Left ventricle myocardium inferior (tissue), 1 donor: Measurements from ENCODE around the gene PRKG1. TPM values are rescaled to one million over a fixed set of nuclear protein-coding genes. Genes with fewer than 3 reads are reported as not detected.

Experiments
- DNase-seq: peaks from one replicate; pipeline ENCODE4 v3.0.0-alpha.2; 2020
- H3K27ac ChIP-seq: fragments of 200-600 bp; replicated peaks from 2 replicates; pipeline ENCODE4 v1.8.0; 2021
- H3K27me3 ChIP-seq: fragments of 200-600 bp; 2 replicates; pipeline ENCODE4 v1.8.0; 2021; ENCODE audit warnings: low read depth
- H3K36me3 ChIP-seq: fragments of 200-600 bp; 2 replicates; pipeline ENCODE4 v1.8.0; 2021
- H3K4me1 ChIP-seq: fragments of 200-600 bp; 2 replicates; pipeline ENCODE4 v1.8.0; 2021
- H3K4me3 ChIP-seq: fragments of 200-600 bp; 2 replicates; pipeline ENCODE4 v1.8.0; 2021; ENCODE audit warnings: mild to moderate bottlenecking, moderate library complexity
- H3K9me3 ChIP-seq: fragments of 200-600 bp; replicated peaks from 2 replicates; pipeline ENCODE4 v1.8.0; 2021
- intact Hi-C: fragments of 100-400 bp; cut with micrococcal nuclease; formaldehyde crosslinking; loops from one replicate; pipeline ENCODE4 v1.11.0; 2022
- total RNA-seq: library from RNA; stranded (reverse); fragmentation: NEBNext Ultra II Directional; extraction: Animal tissue kit (Norgen Biotek cat#: 25700); gene quantifications from one replicate; pipeline ENCODE4 v1.2.1, GENCODE V29; 2021
- TF ChIP-seq, protein P1 (sequence below): fragments of 200-600 bp; IDR thresholded peaks from 2 replicates; pipeline ENCODE4 v1.8.0; 2021; ENCODE audit warnings: antibody characterized with exemption, mild to moderate bottlenecking, borderline replicate concordance
- donor health status: DM: no; HTN: yes; CAD: no; lungs with severe emphysema.

Gene PRKG1
- total RNA-seq, 1 donor from 2014 or later = 38.9 TPM

DNA sequence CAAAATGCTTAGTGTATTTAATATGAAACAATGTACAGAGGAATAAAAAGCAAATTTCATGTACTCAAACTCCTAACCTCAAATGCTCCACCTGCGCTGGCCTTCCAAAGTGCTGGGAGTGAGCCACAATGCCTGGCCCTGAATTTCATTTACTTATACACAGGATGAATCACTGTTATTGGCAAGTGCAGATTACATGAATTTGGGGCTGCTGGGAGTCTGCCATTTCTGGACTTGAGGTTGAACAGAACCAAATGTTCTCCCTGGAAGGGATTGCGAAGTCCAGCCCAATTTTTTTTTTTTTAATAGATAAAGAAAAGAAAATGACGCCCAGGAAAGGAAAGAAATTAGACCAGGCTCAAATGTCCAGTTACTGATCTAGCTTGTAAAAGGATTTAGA, 631.9 kb downstream of the PRKG1 start:
- peak; percentile 70 for DNase-seq
- Histone ChIP-seq H3K27ac (peak overlapping the region; percentile 61), H3K9me3 (no peaks in the 10 kb centered on the region), H3K36me3 (no peaks in the 10 kb centered on the region), H3K4me1 (peaks cover 25% of the 10 kb centered on the region), H3K27me3 (no peaks in the 10 kb centered on the region), H3K4me3 (no peak overlapping the region)
- TF ChIP-seq, protein P1, sequence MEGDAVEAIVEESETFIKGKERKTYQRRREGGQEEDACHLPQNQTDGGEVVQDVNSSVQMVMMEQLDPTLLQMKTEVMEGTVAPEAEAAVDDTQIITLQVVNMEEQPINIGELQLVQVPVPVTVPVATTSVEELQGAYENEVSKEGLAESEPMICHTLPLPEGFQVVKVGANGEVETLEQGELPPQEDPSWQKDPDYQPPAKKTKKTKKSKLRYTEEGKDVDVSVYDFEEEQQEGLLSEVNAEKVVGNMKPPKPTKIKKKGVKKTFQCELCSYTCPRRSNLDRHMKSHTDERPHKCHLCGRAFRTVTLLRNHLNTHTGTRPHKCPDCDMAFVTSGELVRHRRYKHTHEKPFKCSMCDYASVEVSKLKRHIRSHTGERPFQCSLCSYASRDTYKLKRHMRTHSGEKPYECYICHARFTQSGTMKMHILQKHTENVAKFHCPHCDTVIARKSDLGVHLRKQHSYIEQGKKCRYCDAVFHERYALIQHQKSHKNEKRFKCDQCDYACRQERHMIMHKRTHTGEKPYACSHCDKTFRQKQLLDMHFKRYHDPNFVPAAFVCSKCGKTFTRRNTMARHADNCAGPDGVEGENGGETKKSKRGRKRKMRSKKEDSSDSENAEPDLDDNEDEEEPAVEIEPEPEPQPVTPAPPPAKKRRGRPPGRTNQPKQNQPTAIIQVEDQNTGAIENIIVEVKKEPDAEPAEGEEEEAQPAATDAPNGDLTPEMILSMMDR = no peak
- intact Hi-C loops = no loop called here

DNA sequence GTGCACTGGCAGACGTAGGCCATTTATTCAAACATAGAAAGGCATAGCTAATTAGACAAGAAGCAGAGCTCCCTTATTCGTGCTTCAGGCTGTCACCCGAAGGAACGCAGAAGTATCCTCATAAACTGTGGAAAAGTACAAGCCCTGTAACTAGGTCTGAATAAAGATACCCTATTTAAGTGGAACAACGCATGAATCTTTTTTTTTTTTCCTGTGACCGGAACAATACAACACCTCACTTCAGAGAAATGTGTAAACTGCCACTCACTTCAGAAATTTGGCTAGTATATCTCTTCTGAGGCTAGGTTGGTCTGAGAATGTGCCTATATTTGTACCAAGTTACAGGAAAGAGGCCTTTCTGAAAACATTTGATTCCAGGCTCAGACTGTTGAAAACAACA, 633.1 kb downstream of the PRKG1 start:
- DNase-seq = no peak
- Histone ChIP-seq H3K4me3 (no peak overlapping the region), H3K27me3 (no peaks in the 10 kb centered on the region), H3K4me1 (peaks cover 29% of the 10 kb centered on the region), H3K36me3 (no peaks in the 10 kb centered on the region), H3K9me3 (no peaks in the 10 kb centered on the region), H3K27ac (peak overlapping the region; percentile 61)
- intact Hi-C loops = no loop called here
- TF ChIP-seq, protein P1 = no peak

DNA sequence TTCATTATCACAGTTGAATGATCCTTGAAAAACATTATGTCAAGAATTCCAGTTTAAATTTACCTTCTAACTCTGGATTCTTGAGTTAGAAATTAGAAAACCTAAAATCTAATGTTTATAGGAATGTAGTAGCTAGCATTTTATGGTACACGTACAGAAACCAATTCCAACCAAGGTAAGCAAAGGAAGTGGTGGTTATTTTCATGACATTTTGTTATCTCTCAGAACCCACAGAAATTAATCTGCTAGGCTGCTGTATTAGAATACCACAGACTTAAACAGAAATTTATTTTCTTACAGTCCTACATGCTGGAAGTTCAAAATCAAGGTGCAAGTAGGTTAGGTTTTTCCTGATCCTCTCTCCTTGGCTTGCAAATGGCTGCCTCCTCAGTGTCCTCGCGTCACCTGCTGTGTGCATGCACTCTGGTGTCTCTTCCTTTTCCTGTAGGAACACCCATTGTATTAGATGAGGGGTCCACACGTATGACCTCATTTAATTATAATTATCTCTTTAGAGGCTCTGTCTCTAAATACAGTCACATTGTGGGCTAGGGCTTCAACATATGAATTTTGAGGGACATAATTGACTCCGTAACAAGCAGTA, 633.6 kb downstream of the PRKG1 start:
- peak overlapping the region; percentile 61 for H3K27ac ChIP-seq
- intact Hi-C loops = no loop called here
- H3K4me3 ChIP-seq = no peak overlapping the region
- DNase-seq = no peak
- no peaks in the 10 kb centered on the region for H3K27me3 ChIP-seq
- H3K36me3 ChIP-seq = no peaks in the 10 kb centered on the region
- H3K4me1 ChIP-seq = peaks cover 29% of the 10 kb centered on the region
- TF ChIP-seq, protein P1 = no peak
- no peaks in the 10 kb centered on the region for H3K9me3 ChIP-seq

DNA sequence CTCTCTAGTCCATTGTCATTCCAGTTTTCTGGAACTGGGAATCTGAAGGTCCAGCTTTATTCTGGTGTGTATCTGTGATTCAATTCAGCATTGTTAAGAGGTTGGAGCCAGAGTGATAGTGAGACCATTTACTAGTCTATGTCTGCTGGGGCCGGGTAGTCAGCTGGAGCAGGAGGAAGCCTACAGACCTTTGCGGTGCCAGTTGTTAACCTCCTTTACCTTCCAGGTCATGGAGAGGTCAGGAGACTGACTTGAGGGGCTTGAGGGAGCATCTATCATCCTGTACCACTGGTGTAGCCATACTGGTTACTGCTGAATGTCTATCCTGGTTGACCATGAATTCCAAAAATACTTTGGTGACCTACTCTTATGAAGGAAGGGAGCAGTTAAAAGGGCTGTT, 634.3 kb downstream of the PRKG1 start:
- no peaks in the 10 kb centered on the region for H3K27me3 ChIP-seq
- H3K27ac ChIP-seq = no peak overlapping the region
- H3K4me3 ChIP-seq = no peak overlapping the region
- intact Hi-C loops = no loop called here
- H3K9me3 ChIP-seq = no peaks in the 10 kb centered on the region
- peaks cover 29% of the 10 kb centered on the region for H3K4me1 ChIP-seq
- no peaks in the 10 kb centered on the region for H3K36me3 ChIP-seq
- TF ChIP-seq, protein P1 = no peak
- no peak for DNase-seq

DNA sequence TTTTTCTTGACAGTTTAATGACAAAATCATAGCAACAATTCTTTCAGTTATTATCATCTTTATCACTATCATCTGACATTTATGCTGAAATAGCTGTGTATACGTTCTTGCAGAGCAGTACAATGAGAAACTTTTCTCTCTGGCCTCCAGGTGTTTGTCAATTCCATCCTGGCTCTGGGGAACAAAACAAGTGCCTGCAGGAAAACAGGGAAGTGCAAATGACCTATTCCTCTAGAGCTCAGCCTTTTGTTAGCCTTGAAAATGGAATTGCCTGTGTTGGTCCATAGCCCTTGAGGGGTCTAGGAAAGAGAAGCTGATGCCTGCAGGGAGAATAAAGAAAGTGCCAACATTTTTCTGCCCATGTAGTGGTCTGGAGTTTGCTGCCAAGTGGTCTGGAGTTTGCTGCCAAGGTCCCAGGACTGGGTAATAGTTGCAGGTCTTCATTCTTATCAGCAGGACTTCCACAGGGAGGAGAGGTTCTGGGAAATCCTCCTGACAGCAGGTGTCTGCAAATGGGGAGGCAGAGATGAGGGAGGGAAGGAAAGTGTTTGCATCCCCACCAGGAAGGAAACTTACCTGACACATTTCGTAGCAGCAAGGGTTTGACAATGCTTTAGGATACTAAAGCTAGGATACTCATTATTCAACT, 635.2 kb downstream of the PRKG1 start:
- TF ChIP-seq, protein P1 = no peak
- Histone ChIP-seq H3K36me3 (no peaks in the 10 kb centered on the region), H3K9me3 (no peaks in the 10 kb centered on the region), H3K4me1 (peaks cover 29% of the 10 kb centered on the region), H3K27me3 (no peaks in the 10 kb centered on the region), H3K27ac (no peak overlapping the region), H3K4me3 (no peak overlapping the region)
- intact Hi-C loops = no loop called here
- DNase-seq = no peak
